PFSK-1 (cell line): Measurements from ENCODE around the gene GRIN2A.

Experiments
- FOXP2 ChIP-seq: optimal IDR thresholded peaks from 2 replicates; pipeline ENCODE3; 2011; ENCODE audit warnings: borderline replicate concordance, control low read depth, inconsistent platforms; ENCODE audit not compliant: insufficient read depth; ENCODE audit errors: extremely low read length, extremely low read depth
- POLR2AphosphoS5 ChIP-seq: IDR thresholded peaks from 2 replicates; pipeline ENCODE4 v1.6.1; 2012; ENCODE audit warnings: low read depth, mild to moderate bottlenecking, control low read depth, low read length, moderate library complexity
- REST ChIP-seq, 2 experiments: IDR thresholded peaks; 2 replicates each; pipeline versions ENCODE4 v1.6.1 to v1.8.0; 2011 to 2012; ENCODE audit warnings: low read depth in 2 of 2, low read length in 2 of 2, control low read depth in 1 of 2, inconsistent platforms in 1 of 2, mild to moderate bottlenecking in 1 of 2, moderate library complexity in 1 of 2; ENCODE audit not compliant: insufficient read depth in 1 of 2
- SIN3A ChIP-seq: IDR thresholded peaks from 2 replicates; pipeline ENCODE4 v1.6.1; 2012; ENCODE audit warnings: mild to moderate bottlenecking, low read length, moderate library complexity, borderline replicate concordance; ENCODE audit not compliant: insufficient read depth
- TAF1 ChIP-seq: IDR thresholded peaks from 2 replicates; pipeline ENCODE4 v1.6.1; 2012; ENCODE audit warnings: low read length, control low read depth, borderline replicate concordance; ENCODE audit not compliant: insufficient read depth

- TF ChIP-seq POLR2AphosphoS5 = no peak
- no peak for TF ChIP-seq SIN3A
- TF ChIP-seq FOXP2 = no peak
- TF ChIP-seq TAF1 = no peak
- no peak for TF ChIP-seq REST (IDR thresholded peaks at IDR 0.05; ENCODE audit: insufficient read depth in 1 of 2, low read depth in 2 of 2, low read length in 2 of 2)
Observed at GRCh38 chr16:10076037-10076436, 106.2 kb downstream of the GRIN2A start.
